GM13977 (cell line): Measurements from ENCODE around the gene DSC3.

ENCODE experiments used
- DNase-seq: peaks from one replicate; pipeline ENCODE4 v3.0.0; 2012; ENCODE audit warnings: low spot score
- CTCF ChIP-seq: IDR thresholded peaks from 2 replicates; pipeline ENCODE4 v1.5.1; 2012; ENCODE audit warnings: mild to moderate bottlenecking, control low read depth; ENCODE audit not compliant: insufficient read depth; ENCODE audit errors: extremely low read depth, missing control alignments
- in situ Hi-C: fragments of 300-500 bp; cut with MboI; formaldehyde crosslinking; loops from one replicate; pipeline ENCODE4 v1.12.0; 2022; ENCODE audit warnings: low sequenced_read_pairs, low pct_unique_long_range_greater_than_20kb, mixed read lengths, inconsistent platforms; ENCODE audit not compliant: unreplicated experiment

DSC3 gene

DNA sequence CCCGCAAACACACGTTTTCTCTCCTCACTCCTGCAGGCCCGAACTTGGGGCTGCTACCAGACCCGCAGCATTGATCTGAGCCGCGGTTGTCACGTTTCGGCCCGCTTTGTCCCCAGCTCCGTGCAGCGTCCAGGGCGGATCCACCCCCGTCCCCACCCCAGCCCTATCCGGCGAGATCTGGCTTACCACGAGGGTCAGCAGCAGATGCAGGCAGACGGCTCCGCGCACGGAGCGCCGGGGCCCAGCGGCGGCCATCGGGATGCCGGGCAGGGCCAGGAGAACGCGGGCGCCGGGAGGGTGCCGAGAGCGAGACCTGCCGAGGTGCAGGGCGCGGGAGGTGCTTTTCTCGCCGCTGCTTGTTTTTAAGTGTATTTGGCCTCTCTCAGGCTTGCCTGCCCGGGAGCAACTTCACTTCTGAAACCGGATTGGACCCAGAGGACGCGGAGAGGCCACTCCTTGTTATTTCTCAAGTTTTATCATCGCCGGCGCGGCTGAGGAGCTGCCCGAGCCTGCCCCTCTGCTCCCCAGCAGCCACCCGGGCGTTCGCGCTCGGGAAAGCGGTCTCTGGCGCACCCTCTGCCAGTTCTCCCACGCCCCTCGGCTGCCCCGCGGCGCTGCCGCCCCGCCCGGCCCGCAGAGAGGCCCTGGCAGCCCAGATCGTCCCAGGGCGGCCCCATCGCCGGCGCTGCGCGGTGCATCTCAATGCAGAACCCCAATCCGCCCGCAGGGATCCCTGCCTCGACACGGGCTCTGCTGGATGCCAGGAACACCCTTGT lies at the start of gene DSC3:
Gene DSC3 (minus strand): TSS at position 337 of the 776 bp plus-strand sequence. CDS start 82 bp downstream, at position 255.
- peak; percentile 45 for DNase-seq
- TF ChIP-seq CTCF, result no peak
- in situ Hi-C loops, result no loop called here

DNA sequence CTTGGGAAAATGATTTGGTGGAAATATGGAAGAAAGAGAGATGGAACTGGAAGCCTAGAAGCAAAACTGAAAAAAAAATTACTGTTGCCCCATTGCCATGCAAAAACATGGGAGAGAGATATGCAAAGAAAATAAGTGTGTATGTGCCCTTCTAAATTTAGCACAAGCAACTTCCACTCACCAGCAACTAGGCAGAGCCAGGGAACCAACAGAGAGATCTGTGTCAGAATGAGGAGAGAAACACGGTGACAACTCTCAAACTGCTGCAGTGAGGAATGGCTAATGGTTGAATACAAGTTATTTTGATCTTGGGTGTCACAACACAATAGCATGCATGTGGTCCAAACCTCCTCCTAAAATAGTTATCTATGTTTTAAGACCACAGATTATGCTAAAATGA lies 48.8 kb upstream of the DSC3 start:
- TF ChIP-seq CTCF, result no peak
- no peak for DNase-seq
- in situ Hi-C loops, result no loop called here

- in situ Hi-C loops, result no loop called here
Observed at GRCh38 chr18:31088532-31088931, 46.0 kb upstream of the DSC3 start.

GRCh38 chr18:31079973-31080372 lies 37.4 kb upstream of the DSC3 start:
- DNase-seq, result no peak
- TF ChIP-seq CTCF, result no peak

More at GRCh38 chr18:31088532-31088931, 46.0 kb upstream of the DSC3 start:
- DNase-seq, result no peak
- no peak for TF ChIP-seq CTCF

DNA sequence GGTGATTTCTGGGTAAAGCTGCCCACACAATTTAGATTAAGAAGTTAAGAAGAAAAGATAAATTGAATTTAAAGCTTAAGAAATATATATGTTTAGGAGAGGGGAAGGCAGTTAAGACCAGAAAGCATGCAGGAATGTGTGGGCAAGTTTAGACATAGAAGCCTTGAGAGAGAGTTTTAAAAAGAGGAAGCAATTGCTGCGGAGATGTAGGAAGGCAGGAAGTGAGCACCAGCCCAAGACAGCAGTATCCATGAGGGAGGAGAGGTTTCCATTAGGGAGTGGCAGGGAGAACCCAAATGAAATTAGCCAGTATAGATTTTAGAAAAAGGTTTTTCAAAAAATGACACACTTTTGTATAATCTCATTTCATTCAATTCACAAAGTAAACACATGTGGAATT lies 35.3 kb upstream of the DSC3 start:
- no peak for DNase-seq
- in situ Hi-C loops, result no loop called here
- TF ChIP-seq CTCF, result no peak

More at GRCh38 chr18:31079973-31080372, 37.4 kb upstream of the DSC3 start:
- in situ Hi-C loops, result no loop called here

- no peak for TF ChIP-seq CTCF
- in situ Hi-C loops, result no loop called here
- DNase-seq, result no peak
Observed at GRCh38 chr18:31072175-31072574, 29.6 kb upstream of the DSC3 start.
